Measurements from ENCODE around the gene ARHGAP31.
"Not testable (repeated sequence)": the region's sequence is repeated elsewhere in the genome, so short reads cannot be mapped to it uniquely, and the experiment has no call there.

ARHGAP31 gene

GRCh38 chr3:119320785-119321184, 26.6 kb downstream of the ARHGAP31 start:
- not testable (repeated sequence) for DNase-seq

GRCh38 chr3:119322021-119322834, 28.0 kb downstream of the ARHGAP31 start:
- DNase-seq: peak; percentile 73

- DNase-seq: peak; percentile 91
Observed at GRCh38 chr3:119322835-119323722, 28.9 kb downstream of the ARHGAP31 start.

GRCh38 chr3:119323723-119324085, 29.5 kb downstream of the ARHGAP31 start:
- no peak for DNase-seq

GRCh38 chr3:119324899-119325298, 30.7 kb downstream of the ARHGAP31 start:
- DNase-seq: no peak

GRCh38 chr3:119326976-119327375, 32.8 kb downstream of the ARHGAP31 start:
- no peak for DNase-seq

GRCh38 chr3:119329551-119329950, 35.4 kb downstream of the ARHGAP31 start:
- DNase-seq: no peak

GRCh38 chr3:119330181-119330580, 36.0 kb downstream of the ARHGAP31 start:
- no peak for DNase-seq

- DNase-seq: no peak
Observed at GRCh38 chr3:119330858-119331257, 36.7 kb downstream of the ARHGAP31 start.

GRCh38 chr3:119331661-119332060, 37.5 kb downstream of the ARHGAP31 start:
- DNase-seq: no peak

- DNase-seq: peak; percentile 10
Observed at GRCh38 chr3:119333773-119334509, 39.8 kb downstream of the ARHGAP31 start.

- DNase-seq: no peak
Observed at GRCh38 chr3:119336823-119337222, 42.6 kb downstream of the ARHGAP31 start.

GRCh38 chr3:119337407-119337806, 43.2 kb downstream of the ARHGAP31 start:
- not testable (repeated sequence) for DNase-seq

GRCh38 chr3:119338754-119339153, 44.6 kb downstream of the ARHGAP31 start:
- DNase-seq: no peak

GRCh38 chr3:119340014-119340413, 45.8 kb downstream of the ARHGAP31 start:
- DNase-seq: no peak

- no peak for DNase-seq
Observed at GRCh38 chr3:119340446-119340845, 46.3 kb downstream of the ARHGAP31 start.

GRCh38 chr3:119342176-119342575, 48.0 kb downstream of the ARHGAP31 start:
- no peak for DNase-seq

GRCh38 chr3:119343719-119344118, 49.5 kb downstream of the ARHGAP31 start:
- DNase-seq: no peak

GRCh38 chr3:119346076-119346496, 51.9 kb downstream of the ARHGAP31 start:
- no peak for DNase-seq

- DNase-seq: no peak
Observed at GRCh38 chr3:119347036-119347435, 52.9 kb downstream of the ARHGAP31 start.

- DNase-seq: no peak
Observed at GRCh38 chr3:119349354-119350041, 55.3 kb downstream of the ARHGAP31 start.

GRCh38 chr3:119350114-119350513, 55.9 kb downstream of the ARHGAP31 start:
- no peak for DNase-seq

- no peak for DNase-seq
Observed at GRCh38 chr3:119351581-119351980, 57.4 kb downstream of the ARHGAP31 start.

Measured in NCI-H1105 treated with DMSO at 0.1 percent for 48 hours (cell line).